Activated T-cell treated with anti-CD3 and anti-CD28 coated beads for 24 hours (primary cell): ENCODE measurements around the gene SIRPA.

Source experiments
- DNase-seq: peaks from one replicate; pipeline ENCODE4 v3.0.0-alpha.2; 2020; ENCODE audit warnings: low read depth

Gene SIRPA

DNA sequence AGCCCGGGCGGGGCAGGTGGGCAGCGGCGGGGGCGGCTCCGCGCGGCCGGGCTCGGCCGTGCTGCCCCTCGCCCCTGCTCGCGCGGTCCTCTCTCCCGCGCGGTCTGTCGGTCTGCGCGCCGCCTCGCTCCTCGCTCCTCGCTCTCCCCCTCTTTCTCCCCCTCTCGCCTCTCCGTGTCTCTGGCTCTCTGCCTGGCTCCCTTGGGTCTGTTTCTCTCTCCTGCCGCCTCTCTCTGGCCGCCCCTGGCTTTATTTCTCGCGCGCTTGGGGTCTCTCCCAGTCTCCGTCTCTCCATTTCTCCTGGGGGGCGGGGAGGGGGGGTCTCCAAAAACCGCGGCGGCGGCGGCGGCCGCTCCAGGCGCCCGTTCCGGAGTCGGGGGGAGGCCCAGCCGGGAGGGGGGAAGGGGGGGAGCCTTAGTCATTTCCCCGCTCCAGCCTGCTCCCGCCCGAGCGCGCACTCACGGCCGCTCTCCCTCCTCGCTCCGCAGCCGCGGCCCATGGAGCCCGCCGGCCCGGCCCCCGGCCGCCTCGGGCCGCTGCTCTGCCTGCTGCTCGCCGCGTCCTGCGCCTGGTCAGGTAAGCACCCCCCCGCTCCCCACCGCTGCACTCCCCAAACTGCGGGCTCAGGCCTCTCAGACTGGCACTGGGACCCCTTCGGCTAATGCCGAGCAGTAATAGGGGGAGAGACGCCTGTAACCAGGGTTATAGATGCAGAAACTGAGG is at the start of gene SIRPA:
SIRPA (plus strand) TSS at position 457 of the 723 bp plus-strand sequence; CDS start at position 498, 41 bp downstream.
- no peak for DNase-seq

DNA sequence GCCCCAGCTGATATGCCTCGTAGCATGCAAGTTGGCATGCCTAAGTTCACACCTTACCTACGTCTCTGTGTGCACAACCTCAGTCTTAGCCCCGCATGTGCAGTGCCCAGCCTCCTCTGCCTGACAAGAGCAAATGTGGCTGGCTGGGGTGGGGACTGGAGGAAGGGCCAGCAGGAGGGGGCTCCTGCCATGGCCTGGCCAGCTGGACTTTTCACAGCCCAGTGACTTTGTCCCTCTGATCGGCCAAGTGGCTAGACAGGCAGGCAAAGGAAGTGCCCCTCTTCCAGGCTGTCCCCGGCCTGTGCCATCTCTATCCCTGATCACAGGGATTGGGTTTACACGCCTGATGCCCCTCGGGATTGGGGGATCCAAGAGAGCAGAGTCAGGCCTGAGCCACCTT is 49.5 kb upstream of the SIRPA start:
- no peak for DNase-seq

DNA sequence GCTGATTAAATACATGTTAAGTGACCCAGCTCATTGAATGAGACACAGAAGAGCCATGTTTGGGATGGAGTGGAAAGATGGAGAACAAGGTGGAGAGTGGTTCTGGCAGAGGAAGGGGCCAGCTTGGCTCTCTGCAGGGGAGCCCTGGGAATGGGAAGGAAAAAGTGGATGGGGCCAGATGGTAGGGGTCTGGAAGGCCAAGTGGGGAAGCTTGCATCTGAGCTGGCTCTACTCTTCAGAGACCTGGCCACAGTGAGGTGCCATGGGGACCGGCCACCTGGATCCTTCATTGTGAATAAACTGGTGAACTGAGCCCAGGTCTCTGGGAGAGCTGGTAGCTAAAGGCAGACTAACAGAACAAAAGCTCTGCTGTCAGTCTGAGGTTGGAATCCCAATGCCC is 48.9 kb upstream of the SIRPA start:
- DNase-seq, result no peak

DNA sequence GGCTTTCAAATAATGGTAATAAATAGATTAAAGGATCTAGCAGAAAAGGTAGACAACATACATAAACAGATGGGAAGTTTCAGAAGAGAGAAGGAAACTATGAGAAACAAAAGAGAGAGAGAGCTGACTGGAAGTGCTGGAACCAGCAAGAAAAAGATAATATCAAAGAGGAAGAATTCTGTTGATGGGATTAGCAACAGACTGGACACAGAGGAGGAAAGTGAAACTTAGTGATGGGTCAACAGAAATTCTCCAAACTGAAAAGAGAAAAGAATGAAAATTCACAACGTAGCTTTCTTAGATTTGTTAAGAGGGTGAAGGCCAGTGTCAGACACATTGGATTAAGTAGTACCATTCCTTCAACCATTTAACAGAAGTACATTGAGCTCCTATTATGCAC is 48.3 kb upstream of the SIRPA start:
- DNase-seq, result no peak

DNA sequence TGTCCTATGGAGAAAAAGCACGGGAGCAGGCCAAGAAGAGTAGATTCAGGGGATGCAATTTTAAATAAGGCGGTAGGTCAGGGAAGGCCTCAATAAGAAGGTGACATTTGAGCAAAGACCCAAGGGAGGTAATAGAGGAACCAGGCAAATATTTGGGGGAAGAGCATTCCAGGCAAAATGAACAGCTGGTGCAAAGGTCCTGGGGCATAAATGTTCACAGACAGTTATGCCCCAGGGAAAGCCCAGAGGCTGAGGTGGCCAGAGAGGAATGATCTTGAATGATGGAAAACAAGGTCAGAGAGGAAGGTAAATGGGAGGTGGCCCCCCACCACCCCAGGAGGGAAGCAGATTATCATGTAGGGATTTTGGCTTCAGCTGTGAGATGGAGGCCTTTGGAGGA is 47.4 kb upstream of the SIRPA start:
- no peak for DNase-seq

DNA sequence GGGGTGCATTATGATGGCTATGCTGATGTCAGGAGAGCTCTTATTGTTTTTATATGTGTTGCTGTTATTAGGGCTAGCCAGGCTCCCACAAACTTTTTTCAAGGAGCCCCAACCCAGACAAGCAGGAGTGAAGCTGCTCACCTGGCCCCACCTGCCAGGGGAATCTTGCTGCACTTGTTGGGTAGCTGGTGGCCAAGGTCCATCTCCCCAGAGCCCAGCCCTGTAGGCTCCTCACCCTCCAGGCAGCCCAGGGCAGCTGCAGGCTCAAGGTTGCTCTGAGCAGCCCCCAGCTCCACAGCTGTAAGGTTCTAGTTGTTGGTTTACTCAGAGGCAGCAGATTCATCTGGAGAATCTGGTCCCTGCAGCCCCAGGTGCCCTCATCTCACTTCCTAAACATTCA is 46.8 kb upstream of the SIRPA start:
- DNase-seq, result no peak

DNA sequence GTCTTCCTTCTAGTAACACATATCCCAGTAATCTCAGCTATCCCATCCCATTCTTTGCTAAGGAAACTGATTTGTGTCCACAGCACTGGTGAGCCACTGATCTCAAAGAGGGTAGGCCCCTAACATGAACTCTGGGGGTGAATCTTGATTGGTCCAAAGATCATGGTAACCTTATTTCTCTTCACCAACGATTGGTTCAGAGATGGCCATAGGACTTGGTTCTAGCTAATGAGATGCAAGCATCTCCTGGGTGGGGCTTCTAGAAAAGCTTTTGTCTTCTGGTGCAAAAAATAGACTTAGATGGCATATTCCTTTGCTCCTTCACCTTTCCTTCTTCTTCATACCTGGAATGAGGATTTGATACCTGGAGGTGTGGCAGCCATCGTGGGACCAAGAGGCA is 43.8 kb upstream of the SIRPA start:
- DNase-seq, result no peak

DNA sequence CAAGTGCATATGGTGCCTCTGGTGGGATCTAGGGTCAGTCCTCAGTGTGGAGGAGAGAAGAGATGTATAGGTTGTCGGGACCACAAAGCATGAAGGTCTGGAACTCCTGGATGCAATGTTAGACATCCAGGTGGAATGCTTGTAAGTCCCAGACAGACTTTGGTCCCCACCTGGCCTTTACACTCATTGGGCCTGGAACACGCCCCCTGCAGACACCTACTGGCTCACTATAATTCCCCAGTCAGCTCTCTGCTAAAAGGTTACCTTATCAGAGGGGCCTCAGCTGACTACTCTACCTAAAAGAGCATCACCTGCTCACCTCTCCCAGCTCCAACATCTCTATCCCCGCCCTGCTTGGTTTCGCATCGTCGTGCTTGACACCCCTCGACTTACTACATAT is 41.7 kb upstream of the SIRPA start:
- no peak for DNase-seq

DNA sequence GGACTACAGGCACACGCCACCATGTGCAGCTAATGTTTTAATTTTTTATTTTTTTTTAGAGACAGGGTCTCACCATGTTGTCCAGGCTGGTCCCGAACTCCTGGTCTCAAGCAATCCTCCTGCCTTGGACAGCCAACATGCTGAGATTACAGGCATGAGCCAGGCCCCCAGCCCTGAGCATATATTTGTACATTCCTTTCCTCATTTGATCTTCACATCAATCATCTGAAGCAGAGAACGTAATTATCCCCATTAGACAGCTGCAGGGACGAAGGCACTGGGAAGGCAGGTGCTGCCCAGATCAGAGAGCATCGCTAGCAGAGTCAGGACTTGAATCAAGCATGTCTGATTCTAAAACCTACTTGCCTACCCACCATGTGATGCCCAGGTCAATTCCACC is 41.0 kb upstream of the SIRPA start:
- no peak for DNase-seq

DNA sequence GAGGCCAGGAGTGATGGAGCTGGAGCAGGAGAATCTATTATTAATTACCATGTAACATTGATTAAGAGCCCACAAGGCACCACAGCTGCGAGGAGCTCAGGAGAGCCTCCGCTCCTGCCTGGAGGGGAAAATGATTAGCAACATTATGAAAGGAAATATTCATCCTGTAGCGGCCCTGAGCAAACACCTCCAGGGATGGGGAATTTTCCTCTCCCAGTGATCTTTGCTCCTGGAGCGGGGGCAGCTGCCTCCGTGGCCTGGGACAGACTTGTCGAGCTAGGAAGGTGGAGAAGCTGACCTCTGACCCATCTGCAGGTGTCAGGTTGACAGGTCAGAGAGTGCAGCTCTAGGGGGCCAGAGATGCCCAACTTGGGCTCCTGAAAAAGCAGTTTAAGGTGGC is 40.1 kb upstream of the SIRPA start:
- DNase-seq, result no peak

DNA sequence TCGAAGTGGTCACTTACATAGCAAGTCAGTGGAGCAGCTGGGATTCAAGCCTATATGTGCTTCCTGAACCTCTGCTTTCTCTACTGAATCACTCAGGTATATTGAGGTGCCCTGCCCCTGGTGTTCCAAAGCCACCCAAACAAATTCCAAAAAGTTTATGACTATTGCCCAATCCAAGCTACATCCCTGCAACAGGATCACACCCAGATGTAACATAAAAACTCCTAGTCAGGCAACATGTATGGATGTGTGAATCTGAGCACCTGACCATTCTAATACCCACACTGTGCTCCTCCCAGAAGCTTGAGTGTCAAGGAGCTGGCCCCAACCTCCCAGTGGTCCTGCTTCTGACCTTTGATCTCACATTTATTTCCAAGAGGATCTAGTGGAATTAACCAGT is 39.5 kb upstream of the SIRPA start:
- no peak for DNase-seq

DNA sequence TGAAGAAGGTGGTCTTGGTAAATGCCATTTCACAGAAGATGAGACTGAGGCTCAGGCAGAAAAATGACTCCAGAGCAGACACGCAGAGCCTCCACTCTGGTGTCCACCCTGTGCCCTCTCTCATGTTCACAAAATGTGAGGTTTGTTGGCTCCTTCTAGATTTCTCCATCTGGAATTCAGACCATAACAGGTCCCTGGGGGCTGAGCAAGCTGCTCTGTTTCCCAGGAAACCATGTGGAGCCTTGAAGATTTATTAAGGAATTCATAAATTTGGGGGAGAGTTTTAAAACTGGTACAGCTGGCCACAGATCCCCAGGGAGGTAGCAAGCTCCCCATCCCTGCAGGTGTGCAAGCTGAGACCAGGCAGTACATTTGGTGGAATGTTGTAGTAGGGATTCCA is 38.8 kb upstream of the SIRPA start:
- no peak for DNase-seq

DNA sequence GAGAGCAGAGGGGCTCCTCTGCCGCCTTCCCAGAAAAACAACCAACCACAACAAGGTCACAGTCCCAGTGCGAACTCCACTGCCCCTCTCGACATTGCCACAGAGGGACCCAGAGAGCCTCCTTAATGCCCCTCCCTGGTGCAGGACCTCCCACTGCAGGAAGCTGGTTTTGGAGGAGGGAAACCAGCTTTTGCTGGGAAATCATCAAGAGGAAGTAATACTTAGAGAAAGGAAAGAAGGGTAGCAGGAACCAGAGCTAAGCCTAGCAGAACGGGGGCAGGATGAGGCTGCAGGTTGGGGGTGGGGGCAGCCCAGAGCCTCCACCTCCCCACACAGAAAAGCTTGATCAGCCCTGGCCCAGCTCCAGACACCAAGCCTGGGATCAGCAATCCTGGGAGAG is 37.7 kb upstream of the SIRPA start:
- DNase-seq, result no peak

DNA sequence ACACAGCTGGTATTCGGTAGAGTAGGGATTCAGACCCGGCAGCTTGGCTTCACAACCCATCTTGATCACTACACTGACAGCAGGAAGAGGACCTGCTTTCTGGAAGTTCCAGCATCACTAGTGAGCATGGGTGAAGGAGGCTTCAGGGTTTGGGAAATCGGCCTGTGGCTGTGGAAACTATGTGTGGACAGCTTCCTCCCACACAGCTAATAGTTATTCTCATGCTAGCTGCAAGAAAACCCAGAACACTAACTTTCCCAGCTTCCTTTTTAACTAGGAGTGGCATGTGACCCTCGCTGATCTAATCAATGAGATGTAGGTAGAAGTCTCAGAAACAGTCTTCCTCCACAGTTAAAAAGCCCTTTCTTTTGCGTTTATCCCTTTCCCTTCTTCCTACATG is 36.3 kb upstream of the SIRPA start:
- no peak for DNase-seq

DNA sequence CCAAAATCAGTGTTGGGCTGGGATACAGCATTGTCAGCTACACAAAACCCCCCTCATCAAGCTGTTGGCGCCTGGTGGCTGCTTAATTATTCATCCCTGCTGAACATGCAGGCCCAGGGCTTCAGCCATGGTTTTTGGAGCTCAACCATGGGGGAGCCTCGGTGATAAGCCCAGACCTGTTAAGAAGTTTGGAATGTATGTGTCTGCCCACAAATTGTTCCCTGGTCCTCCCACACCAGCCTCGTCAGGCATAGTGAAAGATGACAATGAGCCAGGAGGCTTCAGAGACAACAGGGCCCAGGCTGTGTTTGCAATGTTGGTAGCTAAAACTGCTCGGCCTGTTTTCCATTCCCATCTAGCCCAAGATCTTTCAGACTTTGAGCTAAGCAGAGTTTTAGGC is 34.8 kb upstream of the SIRPA start:
- DNase-seq, result no peak

DNA sequence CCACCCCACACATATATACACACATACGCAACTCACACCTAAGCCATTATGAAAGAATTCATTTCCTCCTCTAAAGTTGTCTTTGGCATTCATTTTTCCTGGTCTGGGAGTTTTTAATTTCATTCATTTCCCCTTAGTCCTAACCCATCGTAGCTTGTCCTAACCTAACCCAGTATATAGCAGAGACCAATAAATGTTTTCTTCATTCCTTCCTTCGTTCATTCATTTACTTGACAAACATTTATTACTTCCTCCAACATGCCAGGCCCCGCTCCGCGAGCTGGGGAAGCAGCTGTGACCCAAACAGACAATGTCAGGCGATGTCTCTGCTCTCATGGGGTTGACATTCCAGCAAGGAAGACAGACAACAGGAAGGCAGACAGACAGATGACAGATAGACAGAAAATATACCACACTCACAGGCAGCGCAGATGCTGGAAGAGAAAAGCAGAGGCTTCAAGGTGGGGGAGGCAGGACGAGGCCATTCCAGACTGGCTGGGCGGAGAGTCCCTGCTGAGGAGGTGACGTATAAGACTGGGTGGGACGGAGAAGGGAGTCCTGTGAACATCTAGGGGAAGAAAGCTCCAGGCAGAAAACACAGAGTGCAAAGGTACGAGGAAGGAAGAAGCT is 33.7 kb upstream of the SIRPA start:
- no peak for DNase-seq

DNA sequence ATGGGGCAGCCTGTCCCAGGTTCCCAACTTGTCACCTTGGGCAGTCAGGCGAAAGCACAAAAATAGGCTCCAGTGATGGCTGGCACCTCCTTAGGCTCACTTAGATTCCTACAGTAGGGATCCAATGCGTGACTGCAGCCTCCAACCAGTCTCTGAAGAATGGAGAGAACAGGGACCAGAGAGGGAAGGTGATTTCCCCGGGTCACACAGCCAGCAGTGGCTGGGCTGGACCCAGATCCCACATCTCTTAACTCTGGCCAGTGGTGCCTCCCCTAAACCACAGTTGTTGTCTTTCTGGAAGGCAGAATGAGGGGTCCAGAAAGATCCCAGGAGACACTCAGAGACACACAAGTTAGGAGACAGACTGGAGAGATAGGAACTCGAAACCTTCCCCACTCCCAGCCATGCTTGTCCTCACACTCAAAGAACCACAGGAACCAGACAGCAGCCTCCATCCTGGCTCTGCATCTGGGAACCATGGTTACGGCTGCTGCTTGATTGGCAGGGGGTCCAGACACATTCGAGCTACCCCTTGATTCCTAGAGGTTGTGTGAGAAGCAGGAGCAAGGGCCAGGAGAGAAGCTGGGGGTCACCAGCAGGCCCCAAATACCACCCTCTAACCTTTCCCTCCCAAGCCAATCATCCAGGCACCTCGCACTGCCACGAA is 33.1 kb upstream of the SIRPA start:
- DNase-seq, result no peak

DNA sequence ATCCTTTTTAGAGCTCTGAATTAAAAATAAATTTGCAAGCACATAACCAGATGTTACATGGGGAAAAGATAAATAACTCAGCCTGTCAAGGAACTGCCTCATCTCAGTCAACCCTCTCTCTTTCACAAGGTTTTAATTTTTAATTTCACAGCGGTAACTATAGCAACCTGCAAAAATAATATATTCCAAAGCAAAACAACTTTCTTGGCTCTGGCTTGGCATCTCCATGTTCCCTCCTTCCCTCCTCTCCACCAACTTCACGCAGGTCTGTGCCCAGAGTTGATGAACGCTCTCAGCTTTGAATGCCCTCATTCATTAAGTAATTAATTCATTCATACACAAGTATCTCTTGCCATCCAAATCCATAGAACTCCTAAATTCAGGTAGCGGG is 32.5 kb upstream of the SIRPA start:
- DNase-seq, result no peak

DNA sequence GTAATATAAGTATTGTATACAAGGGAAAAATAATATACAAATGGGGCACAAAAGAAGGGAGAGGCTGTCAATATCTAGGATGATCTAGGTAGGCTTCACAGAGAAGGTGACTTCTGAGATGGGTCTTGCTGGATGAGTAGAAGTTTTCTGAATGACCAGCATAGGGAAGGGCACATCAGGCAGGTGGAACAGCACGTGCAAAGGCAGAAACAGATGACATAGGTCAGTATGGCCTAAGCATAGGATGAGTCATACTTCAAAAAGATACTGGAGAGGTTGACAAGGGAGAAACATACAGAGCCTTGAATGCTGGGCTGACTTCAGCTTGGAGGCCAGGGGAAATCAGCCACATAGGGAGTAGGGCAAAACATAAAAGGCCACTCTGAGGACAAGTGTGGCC is 31.9 kb upstream of the SIRPA start:
- no peak for DNase-seq

DNA sequence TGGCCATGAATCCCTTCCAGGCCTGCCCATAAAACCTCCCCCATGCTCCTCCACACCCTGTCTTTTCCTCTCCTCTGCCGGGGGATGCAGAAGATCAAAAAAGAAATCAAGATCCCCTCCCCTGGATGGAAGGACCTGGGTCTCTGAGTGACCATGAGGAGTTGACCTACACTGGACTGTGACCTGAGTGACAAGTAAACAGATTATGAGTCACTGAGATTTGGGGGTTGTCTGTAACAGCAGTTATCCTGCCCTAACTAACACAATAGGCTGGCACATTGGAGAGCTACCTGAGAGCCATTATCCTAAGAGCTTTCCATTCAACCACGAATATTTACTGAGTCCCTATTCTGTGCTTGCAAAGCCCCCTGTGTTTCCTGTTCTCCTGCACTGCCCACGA is 28.4 kb upstream of the SIRPA start:
- DNase-seq, result no peak

DNA sequence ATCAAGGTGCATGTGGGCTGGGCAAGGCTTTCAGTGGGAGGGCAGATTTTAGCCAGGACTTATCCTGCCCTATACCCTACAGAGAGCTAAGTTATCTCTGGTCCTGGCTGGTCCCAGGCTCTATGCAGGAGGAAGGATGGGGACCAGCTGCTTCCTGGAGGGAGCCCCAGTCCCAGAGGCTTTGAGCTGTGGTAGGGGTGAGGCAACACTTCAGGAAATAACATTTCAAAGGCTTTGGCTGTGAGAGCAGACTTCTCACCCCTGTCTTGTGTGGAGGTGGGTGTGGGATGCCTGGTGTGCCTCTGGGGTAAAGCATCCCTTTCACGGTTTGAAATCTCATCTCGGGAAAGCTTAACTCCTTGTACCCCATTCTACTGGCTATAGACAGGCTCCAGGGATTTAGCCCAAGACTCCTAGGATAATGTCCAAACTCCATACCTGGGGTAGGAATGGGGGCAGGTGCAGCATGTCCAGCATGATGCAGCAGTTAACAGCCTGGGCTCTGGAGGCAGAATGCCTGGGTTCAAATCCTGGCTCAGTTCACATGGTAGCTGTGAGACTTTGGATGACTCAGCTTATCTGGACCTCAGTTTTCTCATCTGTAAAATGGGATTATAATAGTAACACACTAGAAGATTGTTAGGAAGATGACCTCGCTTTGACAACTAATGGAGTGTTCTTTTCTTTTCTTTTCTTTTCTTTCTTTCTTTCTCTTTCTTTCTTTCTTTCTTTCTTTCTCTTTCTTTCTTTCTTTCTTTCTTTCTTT is 27.5 kb upstream of the SIRPA start:
- DNase-seq, result no peak

DNA sequence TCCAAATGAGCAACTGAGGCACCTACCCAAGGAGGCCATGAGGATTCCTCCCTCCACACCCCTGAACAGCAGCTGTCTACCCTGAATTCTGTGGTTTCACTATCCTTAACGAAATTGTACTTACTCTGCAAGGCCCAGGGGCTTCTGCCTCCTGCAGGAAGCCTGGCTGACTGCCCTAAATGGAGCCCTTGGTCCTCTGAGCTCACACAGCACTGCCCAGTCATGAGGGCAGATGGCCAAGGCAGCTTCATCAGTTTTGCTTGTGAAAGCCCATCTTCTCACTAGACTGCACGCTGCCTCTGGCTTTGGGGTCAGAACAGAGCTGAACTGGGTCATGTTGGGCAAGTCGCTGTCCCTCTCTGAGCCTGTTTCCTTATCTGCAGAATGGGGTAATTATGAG is 26.4 kb upstream of the SIRPA start:
- no peak for DNase-seq

DNA sequence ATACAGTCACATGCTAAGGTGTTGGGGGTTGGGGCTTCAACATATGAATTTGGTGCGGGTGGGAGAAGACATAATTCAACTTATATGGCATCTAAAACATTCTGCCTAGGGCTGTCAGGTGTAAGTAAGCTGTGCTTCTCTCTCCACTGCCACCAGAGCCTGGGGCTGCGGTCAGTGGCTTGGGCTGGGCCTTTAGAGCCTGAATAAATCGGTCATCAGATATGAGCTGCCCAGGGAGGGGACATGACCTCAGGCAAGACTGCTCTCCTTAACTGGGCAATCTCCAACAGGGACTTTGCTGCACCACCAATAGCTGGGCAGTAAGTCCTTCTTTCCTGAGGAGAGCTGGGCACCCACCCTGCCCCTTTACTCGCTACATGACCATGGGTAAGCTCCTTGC is 24.9 kb upstream of the SIRPA start:
- no peak for DNase-seq
